Endothelial cell of umbilical vein (primary cell): ENCODE data around the gene SLC5A5. TPM values are rescaled to one million over a fixed set of nuclear protein-coding genes. Genes with fewer than 3 reads are reported as not detected.

Experiments
- BruUV-seq: library from RNA; stranded (reverse); fragments of 400-500 nt; replicated peaks from 2 replicates; lab custom pipeline; 2021; lab: Mats Ljungman, UMichigan
- CTCF ChIA-PET: fragments of 300-600, 350-600 bp; sonication (Branson Sonifier 250); formaldehyde crosslinking; loops from one replicate; lab custom pipeline; 2021; ENCODE audit warnings: antibody characterized with exemption, inconsistent platforms; lab: Charles Lee
- POLR2A ChIA-PET: fragments of 300-600, 350-600 bp; sonication (Branson Sonifier 250); formaldehyde crosslinking; loops from one replicate; lab custom pipeline; 2021; ENCODE audit warnings: antibody characterized with exemption, inconsistent platforms; lab: Charles Lee
- DNase-seq: peaks from one replicate; pipeline ENCODE4 v3.0.0-alpha.2; 2011; ENCODE audit warnings: low read depth, low spot score
- FAIRE-seq: peaks from 2 replicates; lab custom pipeline; 2011; peaks lifted over from hg19 to GRCh38; lab: Jason Lieb, UNC
- H2AFZ ChIP-seq: 2 replicates; pipeline ENCODE4 v1.6.0; 2012; ENCODE audit warnings: low read depth, low read length, control low read depth, inconsistent platforms
- H3K27ac ChIP-seq: 2 replicates; pipeline ENCODE4 v1.5.1; 2011; ENCODE audit warnings: low read depth, mild to moderate bottlenecking, control low read depth, low read length, moderate library complexity; ENCODE audit not compliant: insufficient read depth
- H3K27me3 ChIP-seq, 2 experiments: 2 replicates each; pipeline versions ENCODE4 v1.6.0 to v1.6.1; 2011; ENCODE audit warnings: low read length in 2 of 2, mixed read lengths in 1 of 2; ENCODE audit not compliant: control insufficient read depth in 2 of 2, insufficient read depth in 2 of 2
- H3K36me3 ChIP-seq, 2 experiments: 2 replicates in 1 of 2; 3 replicates in 1 of 2; pipeline ENCODE4 v1.5.1; 2011; ENCODE audit warnings: low read length in 2 of 2, mild to moderate bottlenecking in 1 of 2, moderate library complexity in 1 of 2; ENCODE audit not compliant: control insufficient read depth in 2 of 2, insufficient read depth in 2 of 2; ENCODE audit errors: extremely low read depth in 1 of 2
- H3K4me1 ChIP-seq: 3 replicates; pipeline ENCODE4 v1.5.1; 2011; ENCODE audit warnings: mild to moderate bottlenecking, low read length; ENCODE audit not compliant: control insufficient read depth, insufficient read depth; ENCODE audit errors: extremely low read depth
- H3K4me2 ChIP-seq: 2 replicates; pipeline ENCODE4 v1.6.1; 2011; ENCODE audit warnings: low read length, control low read depth, mixed read lengths; ENCODE audit not compliant: insufficient read depth
- H3K4me3 ChIP-seq, 3 experiments: fragments of 200-600 bp in 1 of 3; sonication (generic), shearing (Covaris generic) in 1 of 3; replicated peaks in 1 of 3; 2 replicates each; pipeline ENCODE4 v1.5.1; 2011 to 2016; ENCODE audit warnings: control low read depth in 3 of 3, low read length in 3 of 3, mild to moderate bottlenecking in 2 of 3, inconsistent platforms in 1 of 3, low read depth in 1 of 3, moderate library complexity in 1 of 3; ENCODE audit not compliant: insufficient read depth in 1 of 3
- H3K79me2 ChIP-seq: 2 replicates; pipeline ENCODE4 v1.6.0; 2012; ENCODE audit warnings: low read length, inconsistent platforms; ENCODE audit not compliant: control insufficient read depth, insufficient read depth
- H3K9ac ChIP-seq: replicated peaks from 2 replicates; pipeline ENCODE3; 2011; ENCODE audit warnings: low read length, control low read depth; ENCODE audit not compliant: insufficient read depth; ENCODE audit errors: extremely low read depth
- H3K9me1 ChIP-seq: replicated peaks from 3 replicates; pipeline ENCODE4 v1.6.0; 2011; ENCODE audit warnings: mild to moderate bottlenecking, low read length; ENCODE audit not compliant: control insufficient read depth, insufficient read depth; ENCODE audit errors: extremely low read depth
- H3K9me3 ChIP-seq: replicated peaks from 2 replicates; pipeline ENCODE4 v1.5.1; 2012; ENCODE audit warnings: low read length, inconsistent platforms; ENCODE audit not compliant: control insufficient read depth, insufficient read depth
- H4K20me1 ChIP-seq: replicated peaks from 2 replicates; pipeline ENCODE3; 2011; ENCODE audit warnings: mild to moderate bottlenecking, low read length; ENCODE audit not compliant: control insufficient read depth, insufficient read depth; ENCODE audit errors: extremely low read depth
- EZH2 ChIP-seq: IDR thresholded peaks from 2 replicates; pipeline ENCODE4 v1.6.1; 2012; ENCODE audit warnings: borderline replicate concordance, low read depth, mild to moderate bottlenecking, moderate library complexity, low read length, inconsistent platforms; ENCODE audit not compliant: severe bottlenecking
- FOS ChIP-seq: IDR thresholded peaks from 2 replicates; pipeline ENCODE4 v1.6.1; 2011; ENCODE audit warnings: mild to moderate bottlenecking, low read length, moderate library complexity, borderline replicate concordance; ENCODE audit not compliant: insufficient read depth
- MYC ChIP-seq: IDR thresholded peaks from one replicate; pipeline ENCODE4 v1.6.1; 2011; ENCODE audit warnings: mild to moderate bottlenecking, low read depth, low read length
- POLR2AphosphoS5 ChIP-seq: IDR thresholded peaks from 2 replicates; pipeline ENCODE4 v1.6.1; 2012; ENCODE audit warnings: low read depth, mild to moderate bottlenecking, control low read depth, low read length, moderate library complexity; ENCODE audit not compliant: insufficient read depth
- dilution Hi-C: fragments of 300-500 bp; cut with MboI; formaldehyde crosslinking; loops from one replicate; pipeline ENCODE4 v1.15.0; 2019; ENCODE audit warnings: low sequenced_read_pairs; ENCODE audit not compliant: extremely low pct_ligation_motif_present
- intact Hi-C: fragments of 100-400 bp; cut with micrococcal nuclease; formaldehyde crosslinking; loops from one replicate; pipeline ENCODE4 v1.10.0; 2022
- polyA plus RNA-seq, 4 experiments: library from polyadenylated mRNA; depleted of rRNA in 3 of 4; stranded (reverse) in 3 of 4; unstranded in 1 of 4; fragments of >200 nt; gene quantifications; 2 replicates each; pipeline versions ENCODE4 v1.2.1 to v1.2.3, GENCODE V29; 2011 to 2012; ENCODE audit warnings: missing spikeins in 1 of 4
- total RNA-seq: library from RNA; stranded (reverse); gene quantifications from 2 replicates; pipeline ENCODE4 v1.2.3, GENCODE V29; 2021
- TF ChIP-seq, protein P1 (sequence below), 2 donors: IDR thresholded peaks; 1 replicate in 1 of 2; 2 replicates in 1 of 2; pipeline ENCODE4 v1.5.1; 2011; ENCODE audit warnings: low read length in 2 of 2, mild to moderate bottlenecking in 2 of 2, moderate library complexity in 2 of 2, control low read depth in 1 of 2, inconsistent platforms in 1 of 2, low read depth in 1 of 2; ENCODE audit not compliant: insufficient read depth in 1 of 2; ENCODE audit errors: extremely low read depth in 1 of 2

SLC5A5 gene
- total and polyA plus RNA-seq, 2 donors (not counting 3 experiments of a cell fraction or from before 2014, with no cell fraction given) = not detected

DNA sequence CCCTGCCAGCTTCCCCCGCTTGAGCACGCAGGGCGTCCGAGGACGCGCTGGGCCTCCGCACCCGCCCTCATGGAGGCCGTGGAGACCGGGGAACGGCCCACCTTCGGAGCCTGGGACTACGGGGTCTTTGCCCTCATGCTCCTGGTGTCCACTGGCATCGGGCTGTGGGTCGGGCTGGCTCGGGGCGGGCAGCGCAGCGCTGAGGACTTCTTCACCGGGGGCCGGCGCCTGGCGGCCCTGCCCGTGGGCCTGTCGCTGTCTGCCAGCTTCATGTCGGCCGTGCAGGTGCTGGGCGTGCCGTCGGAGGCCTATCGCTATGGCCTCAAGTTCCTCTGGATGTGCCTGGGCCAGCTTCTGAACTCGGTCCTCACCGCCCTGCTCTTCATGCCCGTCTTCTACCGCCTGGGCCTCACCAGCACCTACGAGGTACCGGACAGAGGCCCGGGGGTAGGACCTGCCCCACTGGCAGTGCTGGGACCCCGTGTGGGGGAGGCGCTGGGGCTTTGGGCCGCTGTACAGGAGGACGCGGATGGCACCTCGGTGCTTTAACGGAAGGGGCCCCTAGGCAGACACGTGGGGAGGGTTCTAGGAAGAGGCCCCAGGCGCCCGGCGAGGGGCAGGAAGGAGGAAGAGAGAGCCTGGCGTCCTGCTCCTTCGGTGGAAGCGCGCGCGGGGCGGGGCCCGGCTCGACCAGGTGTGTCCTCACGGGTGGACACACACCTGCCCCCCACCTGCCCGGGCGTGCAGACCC is 681 bp downstream of the SLC5A5 start:
- ChIA-PET POLR2A (interaction anchor here (2.8 kb wide), 1 partner anchor 13 kb away, joined by 13 read pairs; the partner anchor contains the start of gene RPL18A), CTCF (interaction anchor here (1.0 to 5.0 kb wide), 5 partner anchors 10 to 123 kb away, joined by 4 to 118 read pairs (median 4); partner anchors contain the start of genes CCDC124 and RPL18A)
- dilution Hi-C loops (no loop called here), intact Hi-C loops (no loop called here)
- no peak overlapping the region for H2AFZ ChIP-seq
- H3K9me3 ChIP-seq = no peaks in the 10 kb centered on the region
- H3K4me3 ChIP-seq = no peak overlapping the region
- no peak overlapping the region for H3K4me2 ChIP-seq
- H3K27me3 ChIP-seq = peaks cover 41 to 52% of the 10 kb centered on the region in 2 experiments
- H3K9ac ChIP-seq = no peak overlapping the region
- TF ChIP-seq POLR2AphosphoS5 (no peak), MYC (no peak), EZH2 (peak; percentile 92), FOS (no peak)
- TF ChIP-seq, protein P1, sequence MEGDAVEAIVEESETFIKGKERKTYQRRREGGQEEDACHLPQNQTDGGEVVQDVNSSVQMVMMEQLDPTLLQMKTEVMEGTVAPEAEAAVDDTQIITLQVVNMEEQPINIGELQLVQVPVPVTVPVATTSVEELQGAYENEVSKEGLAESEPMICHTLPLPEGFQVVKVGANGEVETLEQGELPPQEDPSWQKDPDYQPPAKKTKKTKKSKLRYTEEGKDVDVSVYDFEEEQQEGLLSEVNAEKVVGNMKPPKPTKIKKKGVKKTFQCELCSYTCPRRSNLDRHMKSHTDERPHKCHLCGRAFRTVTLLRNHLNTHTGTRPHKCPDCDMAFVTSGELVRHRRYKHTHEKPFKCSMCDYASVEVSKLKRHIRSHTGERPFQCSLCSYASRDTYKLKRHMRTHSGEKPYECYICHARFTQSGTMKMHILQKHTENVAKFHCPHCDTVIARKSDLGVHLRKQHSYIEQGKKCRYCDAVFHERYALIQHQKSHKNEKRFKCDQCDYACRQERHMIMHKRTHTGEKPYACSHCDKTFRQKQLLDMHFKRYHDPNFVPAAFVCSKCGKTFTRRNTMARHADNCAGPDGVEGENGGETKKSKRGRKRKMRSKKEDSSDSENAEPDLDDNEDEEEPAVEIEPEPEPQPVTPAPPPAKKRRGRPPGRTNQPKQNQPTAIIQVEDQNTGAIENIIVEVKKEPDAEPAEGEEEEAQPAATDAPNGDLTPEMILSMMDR (IDR thresholded peaks at IDR 0.05; ENCODE audit: extremely low read depth in 1 of 2, insufficient read depth in 1 of 2, low read depth in 1 of 2, low read length in 2 of 2) = no peak
- H3K27ac ChIP-seq = no peak overlapping the region
- no peaks in the 10 kb centered on the region for H3K36me3 ChIP-seq
- H3K79me2 ChIP-seq = no peaks in the 10 kb centered on the region
- H4K20me1 ChIP-seq = no peaks in the 10 kb centered on the region
- BruUV-seq = no TSS peak
- H3K4me1 ChIP-seq = no peaks in the 10 kb centered on the region
- no peaks in the 10 kb centered on the region for H3K9me1 ChIP-seq
- no peak for FAIRE-seq
- DNase-seq = no peak
